Stomach (tissue), 9 donors: Measurements from ENCODE around the gene DEPDC4. TPM values are rescaled to one million over a fixed set of nuclear protein-coding genes. Genes with fewer than 3 reads are reported as not detected.
"Not testable (repeated sequence)": the region's sequence is repeated elsewhere in the genome, so short reads cannot be mapped to it uniquely, and the experiment has no call there.

Experiments used
- DNase-seq, 2 donors: peaks; one replicate each; pipeline versions ENCODE4 v3.0.0 to v3.0.0-alpha.2; 2013 to 2019
- H3K27ac ChIP-seq, 5 donors: fragments of 200-600 bp in 4 of 5; sonication (generic) in 4 of 5; one replicate each; pipeline ENCODE4 v1.5.1; 2013 to 2019; ENCODE audit warnings: mild to moderate bottlenecking in 1 of 5, moderate library complexity in 1 of 5
- H3K27me3 ChIP-seq, 3 donors: fragments of 200-600 bp; sonication (generic); one replicate each; pipeline ENCODE4 v1.5.1; 2017 to 2019; ENCODE audit warnings: mixed run types in 1 of 3
- H3K36me3 ChIP-seq, 4 donors: fragments of 200-600 bp; sonication (generic); 1 replicate in 3 of 4; 2 replicates in 1 of 4; pipeline ENCODE4 v1.5.1; 2016 to 2019
- H3K4me1 ChIP-seq, 4 donors: fragments of 200-600 bp; sonication (generic); one replicate each; pipeline ENCODE4 v1.5.1; 2016 to 2019
- H3K4me3 ChIP-seq, 4 donors: fragments of 200-600 bp; sonication (generic) in 3 of 4; one replicate each; pipeline ENCODE4 v1.5.1; 2016 to 2019; ENCODE audit warnings: mild to moderate bottlenecking in 1 of 4
- H3K9me3 ChIP-seq, 4 donors: fragments of 200-600 bp; sonication (generic); one replicate each; pipeline ENCODE4 v1.5.1; 2016 to 2019
- CTCF ChIP-seq, 7 experiments: fragments of 450-650 bp in 4 of 7; fragments of 200-600 bp in 3 of 7; sonication (generic) in 3 of 7; IDR thresholded peaks; one replicate each; pipeline ENCODE4 v1.5.1; 2016 to 2019; ENCODE audit warnings: antibody characterized with exemption in 7 of 7, control low read depth in 2 of 7, mild to moderate bottlenecking in 1 of 7
- EP300 ChIP-seq: sonication (generic); formaldehyde crosslinking; IDR thresholded peaks from one replicate; pipeline ENCODE4 v1.6.1; 2017; ENCODE audit warnings: antibody characterized with exemption
- POLR2A ChIP-seq, 4 donors: fragments of 450-650 bp; IDR thresholded peaks; one replicate each; pipeline ENCODE4 v1.6.1; 2016; ENCODE audit warnings: antibody characterized with exemption in 4 of 4, control low read depth in 2 of 4, mild to moderate bottlenecking in 1 of 4, moderate library complexity in 1 of 4
- POLR2AphosphoS5 ChIP-seq, 3 donors: sonication (generic); formaldehyde crosslinking; IDR thresholded peaks; one replicate each; pipeline ENCODE4 v1.6.1; 2016; ENCODE audit warnings: antibody characterized with exemption in 3 of 3
- WGBS, 5 donors: extraction: QIAGEN DNeasy Blood & Tissue Kit in 3 of 5; methylation state at CpG; one replicate each; pipeline versions ENCODE4 v1.1.5 to v1.1.7; 2013 to 2018; 5-methylcytosine and 5-hydroxymethylcytosine counted together
- intact Hi-C: fragments of 100-400 bp; cut with DNase I; formaldehyde crosslinking; loops from one replicate; pipeline ENCODE4 v1.15.1; 2023; ENCODE audit warnings: low total_unique reads
- polyA plus RNA-seq, 3 donors: library from polyadenylated mRNA; stranded (reverse); fragments of 200-250 nt; gene quantifications; one replicate each; pipeline ENCODE4 v1.2.3, GENCODE V29; 2013
- total RNA-seq, 5 donors: library from RNA; depleted of rRNA; stranded (reverse); fragments of >200 nt; gene quantifications; one replicate each; pipeline versions ENCODE4 v1.1.0 to v1.2.3, GENCODE V29; 2014 to 2016
- donor health status: healthy with polysubstance abuse.
- donor health status: Bipolar disorder and iron deficiency.
- donor health status: healthy.

The DEPDC4 gene
- total and polyA plus RNA-seq, 8 donors, result 0.48 to 3.1 (median 0.55) TPM; not detected in 3

GRCh38 chr12:100273782-100274181 is 6.9 kb upstream of the DEPDC4 start:
- H3K4me1 ChIP-seq, result peaks cover 9 to 71% (median 42%) of the 10 kb centered on the region in 4 donors
- H3K27me3 ChIP-seq, result no peaks in the 10 kb centered on the region
- WGBS, 5 donors, result 84 to 88% (median 87%) methylated on average over 4 of the region's 4 CpGs
- TF ChIP-seq EP300, result no peak
- H3K9me3 ChIP-seq, result no peaks in the 10 kb centered on the region
- intact Hi-C loops, result no loop called here
- no peak for DNase-seq
- H3K4me3 ChIP-seq, result no peak overlapping the region
- no peak overlapping the region for H3K27ac ChIP-seq
- H3K36me3 ChIP-seq, result peaks cover 0 to 6% (median 2%) of the 10 kb centered on the region in 4 donors

- intact Hi-C loops, result no loop called here
- 25 to 40% (median 31%) methylated on average over 5 of the region's 5 CpGs for WGBS, 5 donors
- H3K4me1 ChIP-seq, result peaks cover 14 to 59% (median 45%) of the 10 kb centered on the region in 4 donors
- peak overlapping the region in 3 of 5 donors; percentile 27 to 98 (median 29) for H3K27ac ChIP-seq
- H3K27me3 ChIP-seq, result no peaks in the 10 kb centered on the region
- no peaks in the 10 kb centered on the region for H3K36me3 ChIP-seq
- H3K4me3 ChIP-seq, result peak overlapping the region; percentile 5 to 88 (median 72)
- peak in 1 of 2 donors; percentile 13 for DNase-seq
- no peak for TF ChIP-seq POLR2AphosphoS5 (IDR thresholded peaks at IDR 0.05)
- TF ChIP-seq POLR2A (IDR thresholded peaks at IDR 0.05), result no peak
- TF ChIP-seq CTCF (IDR thresholded peaks at IDR 0.05), result no peak
- no peak for TF ChIP-seq EP300
- H3K9me3 ChIP-seq, result no peaks in the 10 kb centered on the region
Measured at GRCh38 chr12:100268835-100269564, 2.1 kb upstream of the DEPDC4 start.

- H3K27me3 ChIP-seq, result no peaks in the 10 kb centered on the region
- WGBS, 5 donors, result 0 to 1% (median 1%) methylated on average over 29 to 33 of the region's 33 CpGs
- H3K9me3 ChIP-seq, result no peaks in the 10 kb centered on the region
- peak in 1 of 2 donors; percentile 33 for DNase-seq
- peak overlapping the region; percentile 91 to 99 (median 98) for H3K27ac ChIP-seq
- intact Hi-C loops, result no loop called here
- H3K4me1 ChIP-seq, result peaks cover 14 to 47% (median 35%) of the 10 kb centered on the region in 4 donors
- no peaks in the 10 kb centered on the region for H3K36me3 ChIP-seq
- H3K4me3 ChIP-seq, result peak overlapping the region; percentile 66 to 90 (median 82)
- TF ChIP-seq CTCF (IDR thresholded peaks at IDR 0.05) (no peak), POLR2A (IDR thresholded peaks at IDR 0.05) (no peak), POLR2AphosphoS5 (IDR thresholded peaks at IDR 0.05) (no peak), EP300 (no peak)
Measured at GRCh38 chr12:100267603-100268281, 863 bp upstream of the DEPDC4 start.

GRCh38 chr12:100266585-100266834 is 369 bp downstream of the DEPDC4 start:
- peak; percentile 95 to 96 for DNase-seq
- intact Hi-C loops, result no loop called here
- H3K4me1 ChIP-seq, result peaks cover 14 to 41% (median 30%) of the 10 kb centered on the region in 4 donors
- H3K27me3 ChIP-seq, result no peaks in the 10 kb centered on the region
- no peaks in the 10 kb centered on the region for H3K36me3 ChIP-seq
- H3K9me3 ChIP-seq, result no peaks in the 10 kb centered on the region
- peak overlapping the region; percentile 84 to 99 (median 98) for H3K27ac ChIP-seq
- no peak for TF ChIP-seq POLR2AphosphoS5 (IDR thresholded peaks at IDR 0.05)
- peak overlapping the region; percentile 66 to 90 (median 82) for H3K4me3 ChIP-seq
- WGBS, 5 donors, result 0 to 2% (median 1%) methylated on average over 6 of the region's 6 CpGs

GRCh38 chr12:100265732-100266584 is 921 bp downstream of the DEPDC4 start:
- no peak for TF ChIP-seq POLR2AphosphoS5 (IDR thresholded peaks at IDR 0.05)
- no peak for TF ChIP-seq EP300
- TF ChIP-seq CTCF (IDR thresholded peaks at IDR 0.05), result no peak
- no peak for TF ChIP-seq POLR2A (IDR thresholded peaks at IDR 0.05)
- intact Hi-C loops, result no loop called here
- Histone ChIP-seq H3K4me1 (peaks cover 14 to 35% (median 25%) of the 10 kb centered on the region in 4 donors), H3K4me3 (peak overlapping the region; percentile 66 to 90 (median 82)), H3K9me3 (no peaks in the 10 kb centered on the region), H3K36me3 (no peaks in the 10 kb centered on the region), H3K27me3 (no peaks in the 10 kb centered on the region), H3K27ac (peak overlapping the region; percentile 84 to 99 (median 98))
- no peak for DNase-seq
- WGBS, 5 donors, result 51 to 61% (median 54%) methylated on average over 11 of the region's 11 CpGs

- not testable (repeated sequence) for DNase-seq
Measured at GRCh38 chr12:100265107-100265506, 1.8 kb downstream of the DEPDC4 start.

More at GRCh38 chr12:100265107-100265506, 1.8 kb downstream of the DEPDC4 start:
- H3K36me3 ChIP-seq, H3K9me3 ChIP-seq, H3K27ac ChIP-seq, H3K27me3 ChIP-seq, H3K4me3 ChIP-seq, intact Hi-C loops: not testable (repeated sequence)
- 95 to 99% (median 97%) methylated on average over 5 of the region's 5 CpGs for WGBS, 5 donors
- H3K4me1 ChIP-seq, result peaks cover 14 to 27% (median 20%) of the 10 kb centered on the region in 4 donors
